Panc1 (cell line): Measurements from ENCODE around the gene TMEM14C. TPM values are rescaled to one million over a fixed set of nuclear protein-coding genes. Genes with fewer than 3 reads are reported as not detected.

Source experiments
- ATAC-seq: fragments of 200-7000 bp; cut with Tn5 transposase; 2 replicates; pipeline ENCODE4 v1.9.1; 2020; ENCODE audit warnings: mild to moderate bottlenecking, moderate library complexity
- BruUV-seq: library from RNA; stranded (reverse); fragments of 400-500 nt; replicated peaks from 2 replicates; lab custom pipeline; 2021; lab: Mats Ljungman, UMichigan
- CTCF ChIA-PET: fragments of 300-600 bp; sonication (Branson Sonifier 250); formaldehyde crosslinking; loops from one replicate; lab custom pipeline; 2022; ENCODE audit warnings: antibody characterized with exemption; lab: Charles Lee
- POLR2A ChIA-PET: fragments of 300-600 bp; sonication (Branson Sonifier 250); formaldehyde crosslinking; loops from one replicate; lab custom pipeline; 2022; ENCODE audit warnings: antibody characterized with exemption; lab: Charles Lee
- DNase-seq: peaks from one replicate; pipeline ENCODE4 v3.0.0-alpha.2; 2010; ENCODE audit warnings: low read depth, low spot score
- H3K27ac ChIP-seq: 2 replicates; pipeline ENCODE4 v1.5.1; 2011; ENCODE audit warnings: mild to moderate bottlenecking, low read length, inconsistent platforms
- H3K27me3 ChIP-seq: fragments of 200-500 bp; sonication (Bioruptor generic); 2 replicates; pipeline ENCODE4 v1.6.0; 2014; ENCODE audit warnings: low read length, inconsistent platforms; ENCODE audit not compliant: control insufficient read depth, insufficient read depth
- H3K36me3 ChIP-seq: fragments of 200-500 bp; sonication (Bioruptor generic); 2 replicates; pipeline ENCODE4 v1.5.1; 2014; ENCODE audit warnings: inconsistent platforms, mild to moderate bottlenecking, low read length, moderate library complexity; ENCODE audit not compliant: control insufficient read depth, insufficient read depth
- H3K4me1 ChIP-seq: 2 replicates; pipeline ENCODE4 v1.5.1; 2011; ENCODE audit warnings: inconsistent platforms, mild to moderate bottlenecking, low read length, moderate library complexity; ENCODE audit not compliant: control insufficient read depth, insufficient read depth
- H3K4me3 ChIP-seq, 2 experiments: 2 replicates each; pipeline ENCODE4 v1.5.1; 2011 to 2012; ENCODE audit warnings: low read depth in 2 of 2, low read length in 2 of 2, mild to moderate bottlenecking in 2 of 2, inconsistent platforms in 1 of 2, moderate library complexity in 1 of 2
- H3K9me3 ChIP-seq: fragments of 200-500 bp; sonication (Bioruptor generic); 2 replicates; pipeline ENCODE4 v1.5.1; 2014; ENCODE audit warnings: low read depth, mild to moderate bottlenecking, inconsistent platforms, low read length, moderate library complexity; ENCODE audit not compliant: control insufficient read depth, insufficient read depth
- POLR2AphosphoS5 ChIP-seq: IDR thresholded peaks from 2 replicates; pipeline ENCODE4 v1.6.1; 2012; ENCODE audit warnings: mild to moderate bottlenecking, low read depth, low read length, moderate library complexity
- SIN3A ChIP-seq: IDR thresholded peaks from 2 replicates; pipeline ENCODE4 v1.6.1; 2012; ENCODE audit warnings: low read depth, mild to moderate bottlenecking, low read length, moderate library complexity, borderline replicate concordance; ENCODE audit not compliant: insufficient read depth
- TCF7L2 ChIP-seq: IDR thresholded peaks from 2 replicates; pipeline ENCODE4 v1.6.1; 2011; ENCODE audit warnings: mild to moderate bottlenecking, low read depth, low read length, inconsistent platforms
- in situ Hi-C: cut with HindIII; loops from 2 replicates; pipeline ENCODE4 v1.10.0; 2016; ENCODE audit warnings: low sequenced_read_pairs, low pct_unique_long_range_greater_than_20kb
- intact Hi-C: fragments of 100-400 bp; cut with micrococcal nuclease; formaldehyde crosslinking; loops from one replicate; pipeline ENCODE4 v1.10.0; 2022; ENCODE audit not compliant: unreplicated experiment
- total RNA-seq: library from RNA; stranded (reverse); gene quantifications from one replicate; pipeline ENCODE4 v1.2.1, GENCODE V29; 2021; ENCODE audit not compliant: unreplicated experiment
- TF ChIP-seq, protein P1 (sequence below), 2 experiments: IDR thresholded peaks; 2 replicates each; pipeline ENCODE4 v1.6.1; 2011 to 2012; ENCODE audit warnings: low read depth in 2 of 2, control low read depth in 1 of 2, low read length in 1 of 2, mild to moderate bottlenecking in 1 of 2, moderate library complexity in 1 of 2; ENCODE audit not compliant: insufficient read depth in 1 of 2
- TF ChIP-seq, protein P2 (sequence below): fragments of 450-650 bp; IDR thresholded peaks from 2 replicates; pipeline ENCODE4 v1.5.1; 2017; ENCODE audit warnings: mild to moderate bottlenecking

Gene TMEM14C
- total RNA-seq, 1 experiment from 2014 or later, result 159 TPM

DNA sequence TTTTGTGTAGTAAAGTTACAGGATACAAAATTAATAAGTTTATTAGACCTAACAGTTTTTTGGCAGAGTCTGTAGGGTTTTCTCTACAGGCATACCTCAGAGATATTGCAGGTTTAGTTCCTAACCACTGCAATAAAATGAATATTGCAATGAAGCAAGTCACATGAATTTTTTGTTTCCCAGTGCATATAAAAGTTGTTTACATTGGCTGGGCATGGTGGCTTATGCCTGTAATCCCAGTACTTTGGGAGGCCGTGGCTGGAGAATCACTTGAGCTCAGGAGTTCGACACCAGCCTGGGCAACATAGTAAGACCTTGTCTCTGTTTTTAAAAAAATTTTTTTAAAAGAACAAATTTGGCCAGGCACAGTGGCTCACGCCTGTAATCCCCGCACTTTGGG lies 44.4 kb upstream of the TMEM14C start:
- no peaks in the 10 kb centered on the region for H3K27me3 ChIP-seq
- intact Hi-C loops (no loop called here), in situ Hi-C loops (no loop called here)
- no peaks in the 10 kb centered on the region for H3K4me1 ChIP-seq
- TF ChIP-seq, protein P1, sequence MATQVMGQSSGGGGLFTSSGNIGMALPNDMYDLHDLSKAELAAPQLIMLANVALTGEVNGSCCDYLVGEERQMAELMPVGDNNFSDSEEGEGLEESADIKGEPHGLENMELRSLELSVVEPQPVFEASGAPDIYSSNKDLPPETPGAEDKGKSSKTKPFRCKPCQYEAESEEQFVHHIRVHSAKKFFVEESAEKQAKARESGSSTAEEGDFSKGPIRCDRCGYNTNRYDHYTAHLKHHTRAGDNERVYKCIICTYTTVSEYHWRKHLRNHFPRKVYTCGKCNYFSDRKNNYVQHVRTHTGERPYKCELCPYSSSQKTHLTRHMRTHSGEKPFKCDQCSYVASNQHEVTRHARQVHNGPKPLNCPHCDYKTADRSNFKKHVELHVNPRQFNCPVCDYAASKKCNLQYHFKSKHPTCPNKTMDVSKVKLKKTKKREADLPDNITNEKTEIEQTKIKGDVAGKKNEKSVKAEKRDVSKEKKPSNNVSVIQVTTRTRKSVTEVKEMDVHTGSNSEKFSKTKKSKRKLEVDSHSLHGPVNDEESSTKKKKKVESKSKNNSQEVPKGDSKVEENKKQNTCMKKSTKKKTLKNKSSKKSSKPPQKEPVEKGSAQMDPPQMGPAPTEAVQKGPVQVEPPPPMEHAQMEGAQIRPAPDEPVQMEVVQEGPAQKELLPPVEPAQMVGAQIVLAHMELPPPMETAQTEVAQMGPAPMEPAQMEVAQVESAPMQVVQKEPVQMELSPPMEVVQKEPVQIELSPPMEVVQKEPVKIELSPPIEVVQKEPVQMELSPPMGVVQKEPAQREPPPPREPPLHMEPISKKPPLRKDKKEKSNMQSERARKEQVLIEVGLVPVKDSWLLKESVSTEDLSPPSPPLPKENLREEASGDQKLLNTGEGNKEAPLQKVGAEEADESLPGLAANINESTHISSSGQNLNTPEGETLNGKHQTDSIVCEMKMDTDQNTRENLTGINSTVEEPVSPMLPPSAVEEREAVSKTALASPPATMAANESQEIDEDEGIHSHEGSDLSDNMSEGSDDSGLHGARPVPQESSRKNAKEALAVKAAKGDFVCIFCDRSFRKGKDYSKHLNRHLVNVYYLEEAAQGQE (IDR thresholded peaks at IDR 0.05; ENCODE audit: insufficient read depth in 1 of 2, low read depth in 2 of 2, low read length in 1 of 2), result no peak
- no peak for TF ChIP-seq SIN3A
- no TSS peak for BruUV-seq
- no peak for ATAC-seq
- no peaks in the 10 kb centered on the region for H3K36me3 ChIP-seq
- ChIA-PET CTCF (no interaction called here), POLR2A (interaction anchor here (0.6 kb wide), 1 partner anchor 117 kb away, joined by 3 read pairs; no protein-coding TSS in a partner anchor)
- no peak for DNase-seq
- H3K4me3 ChIP-seq, result no peak overlapping the region
- no peak overlapping the region for H3K27ac ChIP-seq
- no peaks in the 10 kb centered on the region for H3K9me3 ChIP-seq

DNA sequence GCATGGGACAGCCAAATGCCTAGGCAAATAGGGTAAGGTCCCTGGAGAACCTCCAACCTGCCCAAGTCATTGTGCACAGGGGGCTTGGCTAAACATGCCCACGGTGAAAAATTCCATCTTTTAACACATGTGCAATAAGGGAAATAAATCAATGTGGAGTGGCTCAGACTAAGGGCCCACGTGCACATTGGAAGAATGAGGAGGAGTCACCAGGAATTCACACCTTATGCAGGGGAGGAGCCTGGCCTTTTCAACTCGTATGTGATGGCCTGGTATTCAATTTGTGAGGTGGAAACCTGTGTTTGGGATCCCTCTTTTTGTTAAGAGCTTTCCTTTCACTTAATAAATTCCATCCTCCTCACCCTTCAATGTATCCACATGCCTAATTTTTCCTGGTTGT lies 41.1 kb upstream of the TMEM14C start:
- no peaks in the 10 kb centered on the region for H3K4me1 ChIP-seq
- TF ChIP-seq SIN3A (no peak), TCF7L2 (no peak), POLR2AphosphoS5 (no peak)
- TF ChIP-seq, protein P1 (IDR thresholded peaks at IDR 0.05; ENCODE audit: insufficient read depth in 1 of 2, low read depth in 2 of 2, low read length in 1 of 2), result no peak
- TF ChIP-seq, protein P2, sequence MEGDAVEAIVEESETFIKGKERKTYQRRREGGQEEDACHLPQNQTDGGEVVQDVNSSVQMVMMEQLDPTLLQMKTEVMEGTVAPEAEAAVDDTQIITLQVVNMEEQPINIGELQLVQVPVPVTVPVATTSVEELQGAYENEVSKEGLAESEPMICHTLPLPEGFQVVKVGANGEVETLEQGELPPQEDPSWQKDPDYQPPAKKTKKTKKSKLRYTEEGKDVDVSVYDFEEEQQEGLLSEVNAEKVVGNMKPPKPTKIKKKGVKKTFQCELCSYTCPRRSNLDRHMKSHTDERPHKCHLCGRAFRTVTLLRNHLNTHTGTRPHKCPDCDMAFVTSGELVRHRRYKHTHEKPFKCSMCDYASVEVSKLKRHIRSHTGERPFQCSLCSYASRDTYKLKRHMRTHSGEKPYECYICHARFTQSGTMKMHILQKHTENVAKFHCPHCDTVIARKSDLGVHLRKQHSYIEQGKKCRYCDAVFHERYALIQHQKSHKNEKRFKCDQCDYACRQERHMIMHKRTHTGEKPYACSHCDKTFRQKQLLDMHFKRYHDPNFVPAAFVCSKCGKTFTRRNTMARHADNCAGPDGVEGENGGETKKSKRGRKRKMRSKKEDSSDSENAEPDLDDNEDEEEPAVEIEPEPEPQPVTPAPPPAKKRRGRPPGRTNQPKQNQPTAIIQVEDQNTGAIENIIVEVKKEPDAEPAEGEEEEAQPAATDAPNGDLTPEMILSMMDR, result no peak
- H3K27me3 ChIP-seq, result no peaks in the 10 kb centered on the region
- no peaks in the 10 kb centered on the region for H3K36me3 ChIP-seq
- ChIA-PET POLR2A (no interaction called here), CTCF (no interaction called here)
- intact Hi-C loops, result no loop called here
- H3K4me3 ChIP-seq, result no peak overlapping the region
- H3K9me3 ChIP-seq, result no peaks in the 10 kb centered on the region
- in situ Hi-C loops, result no loop called here
- H3K27ac ChIP-seq, result no peak overlapping the region
- no peak for ATAC-seq
- no TSS peak for BruUV-seq
- DNase-seq, result no peak
